Glutamatergic neuron (in vitro differentiated cells): Measurements from ENCODE around the gene PRX. TPM values are rescaled to one million over a fixed set of nuclear protein-coding genes. Genes with fewer than 3 reads are reported as not detected.

ENCODE experiments used
- DNase-seq: peaks from one replicate; pipeline ENCODE4 v3.0.0; 2022
- H3K27ac Mint-ChIP-seq: one replicate; pipeline ENCODE4 v1.8.0; 2020; ENCODE audit warnings: mild to moderate bottlenecking, mixed read lengths, inconsistent platforms; ENCODE audit not compliant: unreplicated experiment
- H3K27me3 Mint-ChIP-seq: one replicate; pipeline ENCODE4 v1.8.0; 2020; ENCODE audit warnings: mild to moderate bottlenecking, moderate library complexity, mixed read lengths, inconsistent platforms; ENCODE audit not compliant: unreplicated experiment
- H3K36me3 Mint-ChIP-seq: one replicate; pipeline ENCODE4 v1.8.0; 2020; ENCODE audit warnings: mild to moderate bottlenecking, mixed read lengths, inconsistent platforms; ENCODE audit not compliant: unreplicated experiment
- H3K4me1 Mint-ChIP-seq: one replicate; pipeline ENCODE4 v1.8.0; 2020; ENCODE audit warnings: mild to moderate bottlenecking, low read depth, mixed read lengths, inconsistent platforms; ENCODE audit not compliant: unreplicated experiment
- H3K4me3 Mint-ChIP-seq: one replicate; pipeline ENCODE4 v1.8.0; 2020; ENCODE audit warnings: mild to moderate bottlenecking, mixed read lengths, inconsistent platforms; ENCODE audit not compliant: unreplicated experiment
- H3K9me3 Mint-ChIP-seq: one replicate; pipeline ENCODE4 v1.8.0; 2020; ENCODE audit warnings: mild to moderate bottlenecking, moderate library complexity, mixed read lengths, inconsistent platforms; ENCODE audit not compliant: unreplicated experiment
- total RNA-seq: library from RNA; stranded (reverse); fragmentation: NEBNext Ultra II Directional; extraction: Animal tissue kit (Norgen Biotek cat#: 25700); gene quantifications from one replicate; pipeline ENCODE4 v1.2.1, GENCODE V29; 2021; ENCODE audit not compliant: unreplicated experiment
- TF ChIP-seq, protein P1 (sequence below): fragments of 200-600 bp; sonication (generic); IDR thresholded peaks from one replicate; pipeline ENCODE4 v1.5.0; 2021; ENCODE audit not compliant: partially characterized antibody, unreplicated experiment

The PRX gene
- total RNA-seq, 1 donor from 2014 or later: 4.7 TPM

DNA sequence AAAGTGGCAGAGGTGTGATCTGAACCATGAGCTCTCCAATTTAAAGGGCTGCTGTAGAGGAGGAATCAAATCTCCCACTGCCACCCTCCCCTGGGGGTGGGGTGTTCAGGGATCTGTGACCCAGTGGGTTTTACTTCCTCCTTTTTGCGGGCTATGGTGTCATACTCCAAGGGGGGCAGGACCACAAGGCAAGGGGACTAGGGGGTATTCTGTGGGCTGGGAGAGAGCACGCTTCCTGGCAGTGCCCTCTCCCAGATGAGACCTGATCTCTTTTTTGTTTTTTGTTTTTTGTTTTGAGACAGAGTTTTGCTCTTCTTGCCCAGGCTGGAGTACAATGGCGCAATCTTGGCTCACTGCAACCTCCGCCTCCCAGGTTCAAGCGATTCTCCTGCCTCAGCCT is 54.4 kb downstream of the PRX start:
- Mint-ChIP-seq H3K9me3 (peaks cover 6% of the 10 kb centered on the region), H3K36me3 (peaks cover 5% of the 10 kb centered on the region)
- DNase-seq: no peak

DNA sequence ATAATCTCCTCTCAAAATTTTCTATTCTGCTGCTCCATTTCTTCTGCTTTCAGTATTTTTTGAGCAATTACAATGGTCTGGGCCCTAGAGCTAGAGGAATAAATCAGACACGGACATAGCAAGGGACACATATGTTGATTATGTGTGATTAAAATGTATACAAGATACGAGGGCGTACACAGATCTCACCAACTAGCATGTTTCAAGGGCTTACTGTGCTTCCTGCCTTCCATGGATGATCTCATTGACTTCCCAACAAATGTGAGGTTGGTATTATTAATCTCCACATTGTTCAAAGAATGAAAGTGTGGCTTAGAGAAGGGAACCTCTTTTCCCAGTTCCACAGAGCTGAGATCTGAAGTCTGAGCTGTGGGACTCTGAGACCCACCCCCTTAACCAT is 55.5 kb downstream of the PRX start:
- DNase-seq: no peak

More for the DNA sequence above, 54.4 kb downstream of the PRX start:
- Mint-ChIP-seq H3K27ac (no peak overlapping the region), H3K4me3 (no peak overlapping the region), H3K27me3 (peaks cover 2% of the 10 kb centered on the region), H3K4me1 (peaks cover 14% of the 10 kb centered on the region)
- TF ChIP-seq, protein P1, sequence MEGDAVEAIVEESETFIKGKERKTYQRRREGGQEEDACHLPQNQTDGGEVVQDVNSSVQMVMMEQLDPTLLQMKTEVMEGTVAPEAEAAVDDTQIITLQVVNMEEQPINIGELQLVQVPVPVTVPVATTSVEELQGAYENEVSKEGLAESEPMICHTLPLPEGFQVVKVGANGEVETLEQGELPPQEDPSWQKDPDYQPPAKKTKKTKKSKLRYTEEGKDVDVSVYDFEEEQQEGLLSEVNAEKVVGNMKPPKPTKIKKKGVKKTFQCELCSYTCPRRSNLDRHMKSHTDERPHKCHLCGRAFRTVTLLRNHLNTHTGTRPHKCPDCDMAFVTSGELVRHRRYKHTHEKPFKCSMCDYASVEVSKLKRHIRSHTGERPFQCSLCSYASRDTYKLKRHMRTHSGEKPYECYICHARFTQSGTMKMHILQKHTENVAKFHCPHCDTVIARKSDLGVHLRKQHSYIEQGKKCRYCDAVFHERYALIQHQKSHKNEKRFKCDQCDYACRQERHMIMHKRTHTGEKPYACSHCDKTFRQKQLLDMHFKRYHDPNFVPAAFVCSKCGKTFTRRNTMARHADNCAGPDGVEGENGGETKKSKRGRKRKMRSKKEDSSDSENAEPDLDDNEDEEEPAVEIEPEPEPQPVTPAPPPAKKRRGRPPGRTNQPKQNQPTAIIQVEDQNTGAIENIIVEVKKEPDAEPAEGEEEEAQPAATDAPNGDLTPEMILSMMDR: no peak

GRCh38 chr19:40356681-40357595 is 56.2 kb downstream of the PRX start:
- Mint-ChIP-seq H3K9me3 (peaks cover 8% of the 10 kb centered on the region), H3K4me3 (no peak overlapping the region), H3K4me1 (peaks cover 10% of the 10 kb centered on the region), H3K36me3 (peaks cover 5% of the 10 kb centered on the region), H3K27me3 (peaks cover 2% of the 10 kb centered on the region), H3K27ac (no peak overlapping the region)
- TF ChIP-seq, protein P1: no peak
- DNase-seq: no peak

More for the DNA sequence above, 55.5 kb downstream of the PRX start:
- H3K36me3 Mint-ChIP-seq: peaks cover 5% of the 10 kb centered on the region
- H3K4me1 Mint-ChIP-seq: peaks cover 14% of the 10 kb centered on the region
- H3K4me3 Mint-ChIP-seq: no peak overlapping the region
- H3K27ac Mint-ChIP-seq: no peak overlapping the region
- peaks cover 6% of the 10 kb centered on the region for H3K9me3 Mint-ChIP-seq
- peaks cover 2% of the 10 kb centered on the region for H3K27me3 Mint-ChIP-seq
- TF ChIP-seq, protein P1: no peak

DNA sequence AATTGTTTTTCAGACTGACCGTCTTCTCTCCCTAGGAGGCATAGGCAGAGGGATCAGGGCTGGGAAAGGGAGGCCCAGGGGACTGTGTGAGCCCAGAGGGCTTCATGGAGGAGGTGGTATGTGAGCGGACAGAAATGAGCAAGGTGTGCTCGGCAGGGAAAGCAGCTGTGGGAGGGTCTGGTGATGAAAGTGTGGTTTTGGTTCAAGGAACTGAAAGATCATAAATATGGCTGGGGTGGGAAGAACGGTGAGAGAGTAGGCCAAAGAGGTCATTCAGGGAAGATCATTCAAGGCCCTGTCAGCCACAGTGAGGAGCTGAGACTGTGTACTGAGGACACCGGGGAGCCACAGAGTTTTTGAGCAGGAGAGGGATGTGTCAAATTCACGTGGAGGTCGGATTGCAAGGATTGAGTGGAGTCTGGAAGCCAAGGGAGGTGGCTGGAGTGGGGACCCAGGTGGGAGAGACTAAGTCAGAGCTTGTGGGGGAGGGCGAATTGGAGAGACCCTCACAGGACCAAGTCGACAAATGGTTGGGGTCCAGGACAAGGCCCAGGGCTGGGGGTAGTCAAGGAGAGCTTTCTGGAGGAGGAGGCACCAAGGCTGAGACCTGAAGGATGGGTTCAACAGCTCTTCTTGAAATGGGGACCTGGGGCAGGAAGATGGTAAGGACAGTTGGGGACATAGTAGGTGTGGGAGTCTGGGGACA is 57.0 kb downstream of the PRX start:
- H3K9me3 Mint-ChIP-seq: peaks cover 12% of the 10 kb centered on the region
- TF ChIP-seq, protein P1: no peak
- peak overlapping the region; percentile 66 for H3K4me3 Mint-ChIP-seq
- DNase-seq: no peak
- H3K27ac Mint-ChIP-seq: peak overlapping the region; percentile 62
- H3K27me3 Mint-ChIP-seq: peaks cover 2% of the 10 kb centered on the region
- peaks cover 10% of the 10 kb centered on the region for H3K4me1 Mint-ChIP-seq
- peaks cover 5% of the 10 kb centered on the region for H3K36me3 Mint-ChIP-seq
